IMR-90 (cell line): Measurements from ENCODE around the gene SHLD3. TPM values are rescaled to one million over a fixed set of nuclear protein-coding genes. Genes with fewer than 3 reads are reported as not detected.

ENCODE experiments used
- microRNA-seq, 2 experiments: library from miRNA; stranded (forward) in 1 of 2; unstranded in 1 of 2; fragments of 10-50 nt in 1 of 2; fragments of <30 nt in 1 of 2; gene quantifications in 1 of 2; microRNA quantifications in 1 of 2; one replicate each; pipeline versions ENCODE3 to v1.1.0; 2013 to 2020; ENCODE audit not compliant: insufficient read depth in 1 of 2, insufficient read length in 1 of 2, unreplicated experiment in 1 of 2
- polyA plus RNA-seq, 3 experiments: library from polyadenylated mRNA; depleted of rRNA; stranded (reverse); fragments of >200 nt; gene quantifications; 2 replicates each; pipeline ENCODE4 v1.2.3, GENCODE V29; 2012; ENCODE audit warnings: low replicate concordance in 1 of 3
- small RNA-seq, 5 experiments: library from RNA; depleted of rRNA; stranded (forward); fragments of <200 nt; gene quantifications; one replicate each; pipeline ENCODE3, GENCODE V24; 2012
- total RNA-seq: library from RNA; depleted of rRNA; stranded (reverse); fragments of >200 nt; gene quantifications from 2 replicates; pipeline ENCODE4 v1.2.3, GENCODE V29; 2012; rRNA removed

Gene SHLD3
- total and polyA plus RNA-seq, 2 of the 4 experiments (the other 2 are of a cell fraction) = 1.7 to 2.5 TPM

Small RNA genes within 50 kb of the gene (microRNA-seq; reads per million reads assigned to microRNA genes)
- not detected for gene RNU6-540P (ENCODE audit: insufficient read depth, insufficient read length)

Small RNA genes within 50 kb of the gene (small RNA-seq; reads per million reads assigned to genes)
- gene RNU6-540P = 0 reads per million in 5 experiments

Other genes with a start within 250 kb of the SHLD3 start
- 160 and 173 TPM in 2 replicates for gene ADAMTS6, start 143.1 kb upstream of the SHLD3 start, total RNA-seq
- gene ADAMTS6, start 143.1 kb upstream of the SHLD3 start, polyA plus RNA-seq (2012; rRNA removed) = 21.0 and 23.9 TPM in 2 replicates
- gene CENPK, start 61.9 kb upstream of the SHLD3 start, total RNA-seq = 5.6 and 13.6 TPM in 2 replicates
- 6.6 and 9.4 TPM in 2 replicates for gene CENPK, start 61.9 kb upstream of the SHLD3 start, polyA plus RNA-seq (2012; rRNA removed)
- 17.9 and 30.8 TPM in 2 replicates for gene PPWD1, start 61.7 kb upstream of the SHLD3 start, total RNA-seq
- 8.4 and 12.5 TPM in 2 replicates for gene PPWD1, start 61.7 kb upstream of the SHLD3 start, polyA plus RNA-seq (2012; rRNA removed)
- 28.9 and 33.1 TPM in 2 replicates for gene TRIM23, start 694 bp upstream of the SHLD3 start, total RNA-seq
- 3.7 and 4.1 TPM in 2 replicates for gene TRIM23, start 694 bp upstream of the SHLD3 start, polyA plus RNA-seq (2012; rRNA removed)
- 17.2 and 26.7 TPM in 2 replicates for gene TRAPPC13, start within 50 bp of the SHLD3 start, total RNA-seq
- 9.6 and 10.1 TPM in 2 replicates for gene TRAPPC13, start within 50 bp of the SHLD3 start, polyA plus RNA-seq (2012; rRNA removed)
- gene SGTB, start 97.1 kb downstream of the SHLD3 start, total RNA-seq = 15.1 and 25.6 TPM in 2 replicates
- 5.9 and 7.5 TPM in 2 replicates for gene SGTB, start 97.1 kb downstream of the SHLD3 start, polyA plus RNA-seq (2012; rRNA removed)
- 37.1 and 50.3 TPM in 2 replicates for gene NLN, start 97.2 kb downstream of the SHLD3 start, total RNA-seq
- gene NLN, start 97.2 kb downstream of the SHLD3 start, polyA plus RNA-seq (2012; rRNA removed) = 14.2 and 19.1 TPM in 2 replicates